Measurements from ENCODE around the gene NBPF4.
"Not testable (repeated sequence)": the region's sequence is repeated elsewhere in the genome, so short reads cannot be mapped to it uniquely, and the experiment has no call there.

NBPF4 gene, protein sequence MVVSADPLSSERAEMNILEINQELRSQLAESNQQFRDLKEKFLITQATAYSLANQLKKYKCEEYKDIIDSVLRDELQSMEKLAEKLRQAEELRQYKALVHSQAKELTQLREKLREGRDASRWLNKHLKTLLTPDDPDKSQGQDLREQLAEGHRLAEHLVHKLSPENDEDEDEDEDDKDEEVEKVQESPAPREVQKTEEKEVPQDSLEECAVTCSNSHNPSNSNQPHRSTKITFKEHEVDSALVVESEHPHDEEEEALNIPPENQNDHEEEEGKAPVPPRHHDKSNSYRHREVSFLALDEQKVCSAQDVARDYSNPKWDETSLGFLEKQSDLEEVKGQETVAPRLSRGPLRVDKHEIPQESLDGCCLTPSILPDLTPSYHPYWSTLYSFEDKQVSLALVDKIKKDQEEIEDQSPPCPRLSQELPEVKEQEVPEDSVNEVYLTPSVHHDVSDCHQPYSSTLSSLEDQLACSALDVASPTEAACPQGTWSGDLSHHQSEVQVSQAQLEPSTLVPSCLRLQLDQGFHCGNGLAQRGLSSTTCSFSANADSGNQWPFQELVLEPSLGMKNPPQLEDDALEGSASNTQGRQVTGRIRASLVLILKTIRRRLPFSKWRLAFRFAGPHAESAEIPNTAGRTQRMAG

DNA sequence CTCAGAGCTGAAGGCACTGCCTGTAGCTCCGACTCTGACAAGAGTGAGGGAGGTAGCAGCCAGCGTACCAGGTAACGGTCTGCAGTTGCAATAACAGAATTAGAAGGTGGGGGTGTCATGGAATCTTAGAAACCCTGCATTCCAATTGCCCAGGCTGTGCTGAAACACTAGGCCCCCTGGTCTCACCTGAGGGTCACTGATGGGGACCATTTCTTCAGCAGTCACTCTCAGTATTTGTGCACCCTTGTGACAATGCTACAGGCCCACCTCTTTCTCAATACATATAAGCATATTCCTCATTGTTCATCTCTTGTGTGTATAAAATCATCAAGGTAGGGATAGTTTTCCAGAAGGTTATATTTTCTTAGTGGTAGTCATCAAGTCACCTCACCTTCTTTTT, at the start of gene NBPF4:
TSS of gene NBPF4 (minus strand) at position 101 of the 400 bp plus-strand sequence. CDS start 315 bp downstream, outside the sequence.
- DNase-seq (ENCODE audit: low read depth in 2 of 2) = not testable (repeated sequence)

DNA sequence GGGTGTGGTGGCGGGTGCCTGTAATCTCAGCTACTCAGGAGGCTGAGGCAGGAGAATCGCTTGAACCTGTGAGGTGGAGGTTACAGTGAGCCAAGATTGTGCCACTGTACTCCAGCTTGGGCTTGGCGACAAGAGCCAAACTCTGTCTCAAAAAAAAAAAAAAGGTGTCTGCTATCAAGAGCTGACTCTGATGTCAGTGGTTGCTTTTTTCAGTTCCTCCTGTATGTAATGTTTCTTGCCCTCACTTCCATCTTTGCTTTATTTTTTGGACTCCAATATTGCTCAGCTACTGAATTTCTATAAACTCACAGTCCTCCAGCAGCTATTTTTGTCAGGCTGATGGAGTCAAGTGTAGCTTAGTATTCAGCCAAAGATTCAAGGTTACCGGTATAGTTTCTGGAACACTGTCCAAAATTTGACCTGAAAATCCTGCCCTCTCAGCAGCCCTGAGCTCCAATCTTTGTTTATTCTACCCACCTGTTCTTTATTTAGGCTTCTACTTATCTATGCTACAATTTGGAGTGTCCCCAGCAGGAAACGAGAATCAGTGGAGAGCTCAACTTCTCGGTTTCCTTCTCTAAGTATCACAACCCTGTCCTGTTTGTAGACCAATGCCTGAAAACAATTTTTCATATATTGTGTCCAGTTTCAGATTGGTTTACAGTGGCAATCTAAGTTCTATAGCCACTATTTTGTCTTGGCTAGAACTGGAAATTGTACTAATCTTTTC, 38.8 kb upstream of the NBPF4 start:
- DNase-seq (ENCODE audit: low read depth in 2 of 2) = not testable (repeated sequence)

DNA sequence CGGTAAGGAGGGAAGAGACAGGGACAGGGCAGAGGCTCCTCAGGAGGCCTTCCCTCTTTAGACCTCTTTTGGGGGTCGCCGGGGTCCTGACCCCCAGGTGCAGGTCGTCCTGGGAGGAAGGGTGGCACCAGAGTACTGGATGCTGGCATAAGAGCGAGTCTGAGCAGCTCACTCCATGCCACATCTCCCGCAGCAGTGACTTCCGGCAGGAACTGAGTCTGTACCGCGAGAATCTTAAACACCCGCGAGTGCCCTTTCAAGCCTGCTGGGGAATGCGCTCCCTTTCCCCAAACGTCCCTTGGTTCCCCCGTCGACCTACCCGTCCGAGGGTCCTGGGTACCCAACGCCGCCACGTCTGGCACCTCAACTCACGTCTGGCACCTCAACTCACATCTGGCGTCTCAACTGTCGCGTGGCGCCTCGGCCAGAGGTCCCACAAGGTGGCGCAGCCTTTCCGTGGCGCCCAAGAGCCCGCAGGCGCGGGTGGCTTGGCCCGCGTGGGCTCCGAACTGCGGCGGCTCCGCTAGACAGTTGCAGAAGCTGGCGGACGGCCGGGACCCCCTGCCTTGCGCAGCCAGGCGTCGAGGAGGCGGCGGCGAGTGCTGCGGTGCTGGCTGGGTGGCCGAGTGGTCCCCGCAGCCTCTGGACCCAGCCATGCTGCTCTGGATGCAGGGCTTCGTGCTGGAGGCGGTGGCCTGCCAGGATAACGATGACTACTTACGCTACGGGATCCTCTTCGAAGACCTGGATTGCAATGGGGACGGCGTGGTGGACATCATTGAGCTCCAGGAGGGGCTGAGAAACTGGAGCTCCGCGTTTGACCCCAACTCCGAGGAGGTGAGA, 28.8 kb upstream of the NBPF4 start:
- not testable (repeated sequence) for DNase-seq (ENCODE audit: low read depth in 2 of 2)

DNA sequence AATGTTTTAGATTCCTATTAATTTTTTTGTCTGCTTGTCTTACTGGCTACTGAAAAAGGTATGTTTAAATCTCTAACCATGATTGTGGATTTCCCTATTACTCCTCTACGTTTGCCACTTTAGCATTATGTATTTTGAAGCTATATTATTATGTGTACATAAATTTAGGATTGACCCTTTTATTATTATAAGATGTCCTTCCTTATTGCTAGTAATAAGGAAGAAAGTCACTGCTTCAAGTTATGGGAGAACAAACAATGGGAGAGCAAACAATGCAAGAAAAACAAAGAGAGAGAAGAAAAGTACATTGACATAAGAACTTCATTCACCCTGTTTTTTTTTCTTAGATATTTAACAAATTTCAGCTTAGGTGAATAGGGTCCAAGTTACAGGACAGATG, 23.2 kb upstream of the NBPF4 start:
- not testable (repeated sequence) for DNase-seq (ENCODE audit: low read depth in 2 of 2)

DNA sequence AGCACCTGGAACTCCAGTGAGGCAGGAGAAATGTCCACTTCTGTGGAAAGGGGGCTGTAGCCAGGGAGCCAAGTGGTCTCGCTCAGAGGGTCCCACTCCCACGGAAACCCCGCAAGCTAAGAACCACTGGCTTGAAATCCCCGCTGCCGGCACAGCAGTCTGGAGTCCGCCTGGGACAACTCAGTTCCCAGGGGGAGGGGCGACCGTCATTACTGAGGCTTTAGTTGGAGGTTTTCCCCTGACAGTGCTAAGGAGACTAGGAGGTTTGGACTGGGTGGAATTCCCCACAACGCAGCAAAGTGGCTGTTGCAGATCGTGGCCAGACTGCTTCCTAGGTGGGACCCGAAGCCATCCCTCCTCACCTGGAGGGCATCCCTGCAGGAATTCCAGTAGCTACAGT, 18.1 kb upstream of the NBPF4 start:
- DNase-seq (ENCODE audit: low read depth in 2 of 2) = not testable (repeated sequence)

DNA sequence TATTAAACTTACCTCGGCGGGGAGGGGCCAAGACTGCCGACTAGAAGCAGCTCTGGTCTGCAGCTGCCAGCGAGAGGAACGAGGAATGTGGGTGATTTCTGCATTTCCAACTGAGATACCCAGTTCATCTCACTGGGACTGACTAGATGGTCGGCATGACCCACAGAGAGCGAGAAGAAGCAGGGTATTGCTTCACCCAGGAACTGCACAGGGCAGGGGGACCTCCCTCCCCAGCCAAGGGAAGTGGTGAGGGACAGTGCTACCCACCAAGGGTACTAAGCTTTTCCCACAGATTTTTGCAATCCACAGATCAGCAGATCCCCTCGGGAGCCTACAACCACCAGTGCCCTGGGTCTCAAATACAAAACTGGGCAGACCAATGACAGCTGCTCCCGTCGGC, 17.6 kb upstream of the NBPF4 start:
- not testable (repeated sequence) for DNase-seq (ENCODE audit: low read depth in 2 of 2)

DNA sequence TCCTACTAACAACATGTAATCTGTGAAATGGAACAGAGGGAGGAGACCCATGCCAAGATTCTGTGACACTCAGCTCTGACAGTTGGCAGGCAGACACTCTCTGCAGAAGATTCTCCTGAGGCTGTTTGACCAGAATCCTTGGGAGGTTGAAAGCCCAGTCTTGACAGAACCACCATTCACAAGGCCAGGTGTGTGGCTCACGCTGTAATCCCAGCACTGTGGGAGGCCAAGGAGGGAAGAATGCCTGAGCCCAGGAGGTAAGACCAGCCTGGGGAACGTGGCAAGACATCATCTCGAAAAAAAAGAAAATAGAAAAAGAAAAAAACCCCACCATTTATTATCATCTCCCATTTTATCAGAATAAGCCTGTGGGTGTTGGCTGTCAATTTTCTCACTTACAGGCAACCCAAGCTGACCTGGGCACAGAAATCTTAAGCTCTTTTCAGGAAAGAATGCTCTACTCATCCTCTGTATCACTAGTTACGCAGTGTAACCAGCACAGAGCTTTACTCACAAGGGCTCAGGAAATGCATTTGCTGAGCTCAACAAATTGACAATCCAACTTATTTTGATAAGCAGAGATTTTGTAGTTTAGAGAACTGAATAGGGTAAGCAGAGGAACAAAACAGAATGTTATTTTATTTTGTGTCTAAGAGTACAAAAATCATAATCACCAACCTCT, 16.8 kb upstream of the NBPF4 start:
- DNase-seq (ENCODE audit: low read depth in 2 of 2) = not testable (repeated sequence)

DNA sequence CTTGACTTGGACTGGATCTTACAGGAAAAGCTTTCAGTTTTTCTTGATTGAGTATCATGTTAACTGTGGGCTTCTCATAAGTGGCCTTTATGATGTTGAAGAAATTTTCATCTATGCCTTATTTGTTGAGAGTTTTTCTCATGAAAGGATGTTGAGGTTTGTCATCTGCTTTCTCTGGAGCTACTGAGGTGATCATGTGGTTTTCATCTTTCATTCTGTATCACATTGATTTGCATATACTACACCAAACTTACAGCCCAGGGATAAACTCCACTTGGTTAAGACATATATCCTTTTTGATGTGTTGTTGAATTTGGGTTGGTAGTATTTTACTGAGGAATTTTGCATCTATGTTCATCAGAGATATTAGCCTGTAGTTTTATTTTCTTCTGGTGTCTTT, 11.6 kb upstream of the NBPF4 start:
- DNase-seq (ENCODE audit: low read depth in 2 of 2) = not testable (repeated sequence)

DNA sequence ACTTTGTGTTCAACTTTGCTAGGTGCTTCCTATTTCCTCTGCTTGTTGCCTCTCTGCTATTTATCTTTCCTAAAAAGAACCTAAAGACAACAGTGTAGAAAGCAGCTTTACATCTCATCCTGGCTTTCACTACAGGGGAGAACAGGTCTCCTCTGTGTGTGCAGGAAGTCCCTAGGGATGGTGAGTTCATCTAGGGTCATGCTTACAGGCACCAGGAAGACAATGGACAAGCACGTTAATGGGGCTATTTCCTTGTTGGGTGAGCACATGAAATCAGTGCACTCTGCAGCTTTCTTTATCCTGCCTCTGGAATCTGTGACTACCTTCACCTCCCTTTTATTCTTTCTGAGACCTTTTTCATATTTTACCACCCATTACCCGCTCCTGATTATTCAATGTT, 4.5 kb downstream of the NBPF4 start:
- DNase-seq (ENCODE audit: low read depth in 2 of 2) = not testable (repeated sequence)

DNA sequence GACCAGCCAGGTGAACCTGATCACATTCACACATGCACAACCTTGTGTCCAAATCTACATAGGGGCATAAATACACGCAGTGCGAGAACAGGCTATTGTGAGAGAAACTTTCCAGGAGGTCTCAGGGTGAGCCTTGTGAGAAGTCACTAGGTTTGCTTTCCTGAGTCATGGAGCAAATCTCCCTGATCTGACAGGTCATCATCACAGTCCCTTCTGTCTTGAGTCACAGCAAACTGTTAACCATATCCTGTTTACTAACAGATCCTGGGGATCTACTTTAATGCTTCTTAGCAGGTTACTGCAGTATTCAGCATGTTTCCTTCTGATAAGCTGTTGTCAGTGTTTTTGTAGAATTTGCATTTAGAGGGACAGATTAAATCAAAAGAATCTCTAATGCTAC, 8.6 kb downstream of the NBPF4 start:
- DNase-seq (ENCODE audit: low read depth in 2 of 2) = not testable (repeated sequence)

DNA sequence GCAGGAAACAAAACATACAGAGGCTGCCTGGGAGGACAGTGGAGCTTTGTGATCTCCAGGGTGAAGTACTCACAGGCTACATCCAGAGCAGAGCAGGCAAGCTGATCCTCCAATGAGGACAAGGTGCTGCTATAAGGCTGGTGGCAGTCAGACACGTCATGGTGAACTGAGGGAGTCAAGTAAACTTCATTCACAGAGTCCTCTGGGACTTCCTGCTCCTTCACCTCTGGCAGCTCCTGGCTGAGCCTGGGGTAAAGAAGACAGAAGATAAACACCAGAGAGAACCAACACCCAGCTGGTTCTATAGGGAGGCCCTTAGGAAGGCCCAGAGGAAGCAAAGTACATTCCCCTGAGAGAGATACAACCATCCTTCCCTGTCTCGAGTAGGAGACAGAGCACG, 11.7 kb downstream of the NBPF4 start:
- not testable (repeated sequence) for DNase-seq (ENCODE audit: low read depth in 2 of 2)

DNA sequence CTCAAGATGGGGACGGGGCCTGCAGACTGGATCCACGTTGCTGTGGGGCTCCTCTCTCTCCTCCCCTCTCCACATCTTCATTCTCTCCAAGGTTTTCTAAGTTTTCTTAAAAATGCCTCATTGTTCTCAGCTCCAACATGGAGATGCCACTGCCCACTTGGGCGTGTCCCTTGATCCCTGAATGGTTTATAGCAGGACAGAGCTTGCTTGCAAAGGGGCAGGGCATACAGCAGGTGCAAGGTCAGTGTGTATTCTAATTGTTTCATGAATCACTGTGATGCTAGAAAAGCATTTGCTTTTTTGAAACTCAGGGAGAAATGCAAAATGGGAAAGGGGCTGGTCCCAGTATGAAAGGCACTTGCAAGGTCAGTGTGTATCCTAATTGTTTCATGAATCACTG, 13.9 kb downstream of the NBPF4 start:
- not testable (repeated sequence) for DNase-seq (ENCODE audit: low read depth in 2 of 2)

DNA sequence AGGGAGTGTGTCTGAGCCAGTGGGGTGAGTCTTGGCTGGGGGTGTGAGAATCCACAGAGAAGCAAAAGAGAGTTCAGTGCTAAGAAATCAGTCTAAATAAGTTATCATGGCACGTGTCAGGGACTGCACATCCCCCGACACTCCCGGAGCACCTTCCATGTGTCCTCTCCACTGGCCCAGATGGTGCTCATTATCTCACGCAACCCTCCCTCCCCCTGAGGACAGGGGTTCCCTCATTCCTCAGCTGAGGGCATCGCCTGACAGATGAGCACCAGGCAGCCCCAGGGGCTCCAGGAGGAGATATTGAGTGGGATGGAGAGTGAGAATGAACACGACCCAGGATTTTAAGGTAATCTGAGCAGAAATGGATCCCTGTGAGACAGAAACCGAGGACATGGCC, 16.1 kb downstream of the NBPF4 start:
- DNase-seq (ENCODE audit: low read depth in 2 of 2) = not testable (repeated sequence)

DNA sequence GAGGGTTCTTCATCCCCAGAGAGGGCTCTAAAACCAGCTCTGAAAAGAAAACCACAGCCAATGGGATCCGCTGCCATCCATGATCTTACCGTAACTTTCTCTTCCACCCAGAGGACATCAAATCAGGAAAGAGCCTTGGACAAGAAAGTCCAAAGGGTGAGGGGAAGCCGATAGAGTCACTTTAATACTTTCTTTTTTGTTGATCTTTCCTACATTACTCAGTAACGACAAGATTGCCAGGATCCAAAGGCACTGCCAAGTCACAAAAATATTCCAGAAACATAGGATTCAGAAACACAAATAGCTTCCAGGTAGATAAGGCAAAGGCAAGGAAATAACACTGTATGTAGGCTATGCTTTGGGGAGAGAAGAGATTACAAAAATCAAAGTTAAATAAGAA, 17.0 kb downstream of the NBPF4 start:
- not testable (repeated sequence) for DNase-seq (ENCODE audit: low read depth in 2 of 2)

DNA sequence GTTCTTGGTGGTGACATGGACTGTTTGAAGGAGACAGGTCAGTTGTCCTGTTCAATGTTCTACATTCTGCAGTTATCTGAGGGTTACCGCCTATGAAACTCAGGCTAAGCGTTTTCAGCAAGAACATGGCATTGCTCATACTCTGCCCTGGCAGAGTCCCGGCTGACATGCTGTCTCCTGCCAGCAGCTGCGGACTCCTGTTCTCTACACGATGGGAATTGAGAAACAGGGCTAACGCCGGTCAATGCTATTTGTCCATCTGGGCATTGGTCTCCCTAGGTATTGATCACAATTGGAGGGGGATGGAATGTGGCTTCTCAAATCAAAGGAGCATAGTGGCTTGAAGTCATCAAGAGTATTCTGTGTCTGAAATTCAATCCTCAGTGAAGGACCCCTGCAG, 20.6 kb downstream of the NBPF4 start:
- not testable (repeated sequence) for DNase-seq (ENCODE audit: low read depth in 2 of 2)

DNA sequence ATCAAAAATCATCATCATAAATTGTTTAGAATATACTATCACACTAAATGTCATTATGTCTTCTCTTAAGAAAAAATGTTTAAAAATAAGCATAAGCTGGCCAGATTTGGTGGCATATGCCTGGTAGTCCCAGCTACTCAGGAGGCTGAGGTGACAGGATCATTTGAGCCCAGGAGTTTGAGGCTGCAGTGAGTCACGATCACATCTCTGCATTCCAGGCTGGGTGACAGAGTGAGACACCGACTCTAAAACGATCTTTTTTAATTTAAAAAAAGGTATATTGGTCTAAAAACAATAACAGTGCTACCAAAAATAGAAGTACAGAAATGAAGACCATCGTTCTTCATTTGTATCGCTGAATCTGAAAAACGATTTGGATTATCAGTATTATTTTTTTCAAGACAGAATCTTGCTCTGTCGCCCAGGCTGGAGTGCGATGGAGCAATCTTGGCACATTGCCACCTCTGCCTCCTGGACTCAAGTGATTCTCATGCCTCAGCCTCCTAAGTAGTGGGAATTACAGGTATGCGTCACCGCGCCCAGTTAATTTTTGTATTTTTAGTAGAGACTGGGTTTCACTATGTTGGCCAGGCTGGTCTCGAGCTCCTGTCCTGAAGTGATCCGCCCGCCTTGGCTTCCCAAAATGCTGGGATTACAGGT, 26.2 kb downstream of the NBPF4 start:
- DNase-seq (ENCODE audit: low read depth in 2 of 2) = not testable (repeated sequence)

DNA sequence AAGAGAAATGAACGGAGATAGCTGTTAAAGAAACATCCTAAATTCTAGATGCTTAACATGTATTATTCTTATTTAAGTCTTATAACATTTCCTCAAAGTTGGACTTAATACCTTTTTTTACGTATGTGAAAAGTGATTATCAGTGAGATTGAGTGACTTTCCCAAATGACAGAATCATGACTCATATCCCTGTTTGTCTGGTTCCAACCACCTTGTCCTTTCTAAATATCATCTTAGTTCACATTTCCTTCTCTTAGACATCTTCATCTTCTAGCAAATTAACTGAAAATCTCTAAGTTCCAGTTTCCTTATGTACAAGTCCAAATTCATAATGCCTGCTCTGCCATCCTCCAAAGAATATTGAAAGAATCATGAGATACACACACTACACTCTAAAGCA, 26.9 kb downstream of the NBPF4 start:
- DNase-seq (ENCODE audit: low read depth in 2 of 2) = not testable (repeated sequence)

DNA sequence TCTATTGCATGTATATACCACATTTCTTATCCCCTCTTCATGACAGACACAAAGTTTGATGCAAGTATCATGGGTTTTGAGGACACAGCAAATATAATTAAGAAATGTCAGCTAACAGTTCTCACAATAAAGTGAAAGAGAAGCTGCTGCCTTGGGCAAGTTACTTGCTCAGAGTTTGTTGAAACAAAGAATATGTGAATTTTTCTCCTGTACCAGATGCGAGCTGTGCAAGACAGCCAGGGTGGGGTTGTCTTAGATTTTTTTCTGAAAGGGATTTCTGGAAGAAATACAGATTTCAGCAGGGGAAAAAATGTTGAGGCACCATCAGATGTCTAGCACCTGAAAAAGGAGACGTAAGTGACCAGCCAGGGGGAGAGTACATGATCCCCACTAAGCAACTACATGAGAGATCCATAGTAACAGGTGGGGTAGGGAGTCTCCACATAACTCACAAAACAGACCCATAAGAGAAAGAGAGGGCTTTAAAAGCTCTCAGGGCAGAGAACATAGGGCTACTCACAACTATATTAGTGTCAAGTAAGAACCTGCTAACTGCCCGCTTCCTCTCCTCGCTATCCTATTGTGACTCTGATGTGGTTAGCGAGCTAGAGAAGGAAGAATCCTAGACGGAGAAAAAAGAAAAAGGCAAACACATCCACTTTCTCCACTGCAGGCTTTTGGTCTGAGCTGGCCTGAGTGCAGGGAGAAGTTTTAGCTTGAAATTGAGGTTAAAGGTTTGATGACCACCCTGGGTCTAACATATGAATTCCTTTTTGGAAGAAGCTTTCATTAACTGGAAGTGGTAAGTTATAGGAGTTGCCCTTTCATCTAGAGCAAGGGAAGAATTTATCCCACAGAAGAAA, 27.6 kb downstream of the NBPF4 start:
- DNase-seq (ENCODE audit: low read depth in 2 of 2) = not testable (repeated sequence)

All from stimulated activated CD4-positive, alpha-beta T cell treated with anti-CD3 and anti-CD28 coated beads, Interleukin-15, amount 100 ng/mL, for 48 hours (primary cell).